Prostate gland (tissue), 2 donors: ENCODE data around the gene PDCD10. TPM values are rescaled to one million over a fixed set of nuclear protein-coding genes. Genes with fewer than 3 reads are reported as not detected.

Experiments
- DNase-seq: peaks from one replicate; pipeline ENCODE4 v3.0.0-alpha.2; 2019; ENCODE audit warnings: low spot score
- H3K27ac ChIP-seq, 2 donors: fragments of 200-600 bp; sonication (generic); 2 replicates each; pipeline ENCODE4 v1.5.1; 2017 to 2019
- H3K27me3 ChIP-seq: fragments of 200-600 bp; sonication (generic); replicated peaks from 2 replicates; pipeline ENCODE4 v1.5.1; 2019; ENCODE audit not compliant: insufficient read depth
- H3K36me3 ChIP-seq, 2 donors: fragments of 200-600 bp; sonication (generic); 1 replicate in 1 of 2; 2 replicates in 1 of 2; pipeline versions ENCODE4 v1.5.1 to v1.8.1; 2017 to 2019
- H3K4me1 ChIP-seq: fragments of 200-600 bp; sonication (generic); replicated peaks from 2 replicates; pipeline ENCODE4 v1.5.1; 2019
- H3K4me3 ChIP-seq, 2 donors: fragments of 200-600 bp; sonication (generic); 2 replicates each; pipeline ENCODE4 v1.5.1; 2017 to 2019
- H3K9me3 ChIP-seq: fragments of 200-600 bp; sonication (generic); 2 replicates; pipeline ENCODE4 v1.5.1; 2017
- POLR2A ChIP-seq: fragments of 450-650 bp; IDR thresholded peaks from one replicate; pipeline ENCODE4 v1.6.1; 2016; ENCODE audit warnings: antibody characterized with exemption, mild to moderate bottlenecking
- POLR2AphosphoS5 ChIP-seq: sonication (generic); formaldehyde crosslinking; IDR thresholded peaks from one replicate; pipeline ENCODE4 v1.6.1; 2017; ENCODE audit warnings: antibody characterized with exemption
- WGBS: methylation state at CpG from one replicate; pipeline ENCODE4 v1.1.5; 2018; 5-methylcytosine and 5-hydroxymethylcytosine counted together
- intact Hi-C: fragments of 100-400 bp; cut with DNase I; formaldehyde crosslinking; loops from one replicate; pipeline ENCODE4 v1.14.2; 2022
- total RNA-seq, 2 donors: library from RNA; depleted of rRNA; stranded (reverse); fragments of >200 nt; gene quantifications; one replicate each; pipeline ENCODE4 v1.1.0, GENCODE V29; 2016
- TF ChIP-seq, protein P1 (sequence below), 4 experiments: fragments of 200-600 bp in 2 of 4; fragments of 450-650 bp in 2 of 4; sonication (generic) in 2 of 4; IDR thresholded peaks; 1 replicate in 3 of 4; 2 replicates in 1 of 4; pipeline ENCODE4 v1.5.1; 2016 to 2019; ENCODE audit warnings: antibody characterized with exemption in 4 of 4, mild to moderate bottlenecking in 2 of 4, moderate library complexity in 2 of 4

The PDCD10 gene
- total RNA-seq, 2 donors from 2014 or later = 50.3 to 58.1 TPM

DNA sequence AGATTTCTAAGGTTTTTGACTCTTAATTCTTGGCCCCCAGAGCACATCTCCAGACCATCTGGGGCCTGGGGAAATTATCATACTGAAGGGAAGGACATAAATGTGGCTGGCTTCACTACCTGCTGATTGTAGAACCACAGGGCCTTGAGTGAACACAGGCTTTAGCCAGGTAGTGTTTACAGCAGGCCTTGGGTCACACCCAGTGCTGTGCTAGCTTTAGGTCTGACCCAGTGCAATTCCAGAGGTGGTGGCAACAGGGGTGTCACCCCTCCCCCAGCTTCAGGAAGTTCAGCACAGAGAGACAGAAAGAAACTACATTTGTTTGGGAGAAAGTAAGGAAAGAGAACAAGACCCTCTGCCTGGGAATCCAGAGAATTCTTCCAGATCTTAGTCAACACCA lies 24.1 kb downstream of the PDCD10 start:
- intact Hi-C loops = no loop called here
- H3K4me3 ChIP-seq = no peak overlapping the region
- H3K27ac ChIP-seq = no peak overlapping the region
- no peaks in the 10 kb centered on the region for H3K4me1 ChIP-seq
- DNase-seq = no peak
- no peaks in the 10 kb centered on the region for H3K36me3 ChIP-seq
- H3K27me3 ChIP-seq = no peaks in the 10 kb centered on the region
- TF ChIP-seq POLR2AphosphoS5 = no peak
- no peaks in the 10 kb centered on the region for H3K9me3 ChIP-seq

DNA sequence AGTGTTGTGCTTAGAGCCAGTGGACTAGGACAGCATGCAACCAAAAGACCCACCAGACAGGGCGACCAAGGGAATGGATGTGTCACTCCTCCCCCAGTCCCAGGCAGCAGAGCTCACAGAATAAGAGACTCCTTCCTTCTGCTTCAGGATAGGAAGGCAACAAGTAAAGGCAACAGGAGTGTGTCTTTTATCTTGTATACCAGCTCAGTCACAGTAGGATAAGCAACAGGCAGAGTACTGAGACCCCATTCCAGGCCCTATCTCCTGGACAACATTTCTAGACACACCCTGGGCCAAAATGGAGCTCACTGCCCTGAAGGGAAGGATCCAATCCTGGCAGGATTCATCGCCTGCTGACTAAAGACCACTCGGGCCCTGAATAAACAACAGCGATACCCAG lies 25.0 kb downstream of the PDCD10 start:
- 79% methylated on average over 4 of the region's 4 CpGs for WGBS

GRCh38 chr3:167705840-167706239 lies 28.9 kb downstream of the PDCD10 start:
- no peaks in the 10 kb centered on the region for H3K9me3 ChIP-seq
- H3K4me3 ChIP-seq = no peak overlapping the region
- TF ChIP-seq POLR2A (no peak), POLR2AphosphoS5 (no peak)
- TF ChIP-seq, protein P1, sequence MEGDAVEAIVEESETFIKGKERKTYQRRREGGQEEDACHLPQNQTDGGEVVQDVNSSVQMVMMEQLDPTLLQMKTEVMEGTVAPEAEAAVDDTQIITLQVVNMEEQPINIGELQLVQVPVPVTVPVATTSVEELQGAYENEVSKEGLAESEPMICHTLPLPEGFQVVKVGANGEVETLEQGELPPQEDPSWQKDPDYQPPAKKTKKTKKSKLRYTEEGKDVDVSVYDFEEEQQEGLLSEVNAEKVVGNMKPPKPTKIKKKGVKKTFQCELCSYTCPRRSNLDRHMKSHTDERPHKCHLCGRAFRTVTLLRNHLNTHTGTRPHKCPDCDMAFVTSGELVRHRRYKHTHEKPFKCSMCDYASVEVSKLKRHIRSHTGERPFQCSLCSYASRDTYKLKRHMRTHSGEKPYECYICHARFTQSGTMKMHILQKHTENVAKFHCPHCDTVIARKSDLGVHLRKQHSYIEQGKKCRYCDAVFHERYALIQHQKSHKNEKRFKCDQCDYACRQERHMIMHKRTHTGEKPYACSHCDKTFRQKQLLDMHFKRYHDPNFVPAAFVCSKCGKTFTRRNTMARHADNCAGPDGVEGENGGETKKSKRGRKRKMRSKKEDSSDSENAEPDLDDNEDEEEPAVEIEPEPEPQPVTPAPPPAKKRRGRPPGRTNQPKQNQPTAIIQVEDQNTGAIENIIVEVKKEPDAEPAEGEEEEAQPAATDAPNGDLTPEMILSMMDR (IDR thresholded peaks at IDR 0.05) = no peak
- no peaks in the 10 kb centered on the region for H3K4me1 ChIP-seq
- H3K27ac ChIP-seq = no peak overlapping the region
- DNase-seq = no peak
- 72% methylated on average over 2 of the region's 2 CpGs for WGBS
- intact Hi-C loops = no loop called here
- no peaks in the 10 kb centered on the region for H3K27me3 ChIP-seq
- H3K36me3 ChIP-seq = no peaks in the 10 kb centered on the region

More for the DNA sequence above, 25.0 kb downstream of the PDCD10 start:
- intact Hi-C loops = no loop called here
- Histone ChIP-seq H3K27ac (no peak overlapping the region), H3K4me3 (no peak overlapping the region), H3K36me3 (no peaks in the 10 kb centered on the region), H3K9me3 (no peaks in the 10 kb centered on the region), H3K4me1 (no peaks in the 10 kb centered on the region), H3K27me3 (no peaks in the 10 kb centered on the region)
- TF ChIP-seq POLR2A (no peak), POLR2AphosphoS5 (no peak)
- TF ChIP-seq, protein P1 (IDR thresholded peaks at IDR 0.05) = no peak
- DNase-seq = no peak

DNA sequence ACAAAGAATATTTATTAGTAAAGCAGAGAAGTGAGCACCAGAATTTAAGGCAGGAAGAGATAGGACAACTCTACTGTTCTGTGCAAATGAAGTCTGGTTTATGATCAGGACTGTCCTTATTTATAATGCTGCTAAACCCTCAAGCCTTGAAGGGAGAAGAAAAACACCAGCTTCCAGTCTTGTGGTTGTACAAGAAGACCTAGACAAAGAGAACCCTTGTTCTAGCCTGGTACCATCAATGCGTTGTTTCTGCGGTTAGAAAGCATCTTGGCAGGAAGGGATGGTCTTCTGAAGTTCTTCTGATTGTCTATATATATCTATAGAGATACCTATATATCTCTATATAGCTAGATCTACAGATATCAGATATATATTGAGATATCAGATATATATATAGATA lies 33.8 kb downstream of the PDCD10 start:
- 98% methylated on average over 2 of the region's 2 CpGs for WGBS
- H3K4me1 ChIP-seq = no peaks in the 10 kb centered on the region
- intact Hi-C loops = no loop called here
- no peaks in the 10 kb centered on the region for H3K36me3 ChIP-seq
- TF ChIP-seq, protein P1 (IDR thresholded peaks at IDR 0.05) = no peak
- no peak for TF ChIP-seq POLR2AphosphoS5
- no peak for TF ChIP-seq POLR2A
- no peak overlapping the region for H3K4me3 ChIP-seq
- DNase-seq = no peak
- no peaks in the 10 kb centered on the region for H3K9me3 ChIP-seq
- H3K27me3 ChIP-seq = no peaks in the 10 kb centered on the region
- H3K27ac ChIP-seq = no peak overlapping the region

GRCh38 chr3:167700046-167700445 lies 34.6 kb downstream of the PDCD10 start:
- H3K4me3 ChIP-seq = no peak overlapping the region
- H3K27ac ChIP-seq = no peak overlapping the region
- H3K9me3 ChIP-seq = no peaks in the 10 kb centered on the region
- no peaks in the 10 kb centered on the region for H3K27me3 ChIP-seq
- no peaks in the 10 kb centered on the region for H3K36me3 ChIP-seq
- 96% methylated on average over 4 of the region's 4 CpGs for WGBS
- no peak for TF ChIP-seq POLR2A
- no peak for TF ChIP-seq POLR2AphosphoS5
- TF ChIP-seq, protein P1 (IDR thresholded peaks at IDR 0.05) = no peak
- intact Hi-C loops = no loop called here
- H3K4me1 ChIP-seq = no peaks in the 10 kb centered on the region
- no peak for DNase-seq
